HCT116 (cell line): Measurements from ENCODE around the gene GTF3C1. TPM values are rescaled to one million over a fixed set of nuclear protein-coding genes. Genes with fewer than 3 reads are reported as not detected.

Source experiments
- ATAC-seq: fragments of 200-7000 bp; cut with Tn5 transposase; 2 replicates; pipeline ENCODE4 v1.9.1; 2020; ENCODE audit warnings: mild to moderate bottlenecking, moderate library complexity
- BruUV-seq: library from RNA; stranded (reverse); fragments of 400-500 nt; replicated peaks from 2 replicates; lab custom pipeline; 2021; lab: Mats Ljungman, UMichigan
- CTCF ChIA-PET: fragments of 300-600 bp; sonication (Branson Sonifier 250); formaldehyde crosslinking; loops from one replicate; lab custom pipeline; 2021; ENCODE audit warnings: antibody characterized with exemption; lab: Charles Lee
- POLR2A ChIA-PET: fragments of 300-600, 350-600 bp; sonication (Branson Sonifier 250); formaldehyde crosslinking; loops from one replicate; lab custom pipeline; 2021; ENCODE audit warnings: antibody characterized with exemption; lab: Charles Lee
- RAD21 ChIA-PET, 2 experiments: fragments of 300-600 bp; sonication (Branson Sonifier 250); formaldehyde crosslinking; loops; one replicate each; lab custom pipeline; 2023; ENCODE audit warnings: low total read pairs in 2 of 2; ENCODE audit not compliant: uncharacterized antibody in 2 of 2, unreplicated experiment in 2 of 2, low non-redundant PET in 1 of 2; lab: Charles Lee
- DNase-seq: peaks from one replicate; pipeline ENCODE4 v3.0.0-alpha.2; 2010; ENCODE audit warnings: low read depth, low spot score
- H2AFZ ChIP-seq: fragments of 200-600 bp; shearing (Covaris generic), sonication (generic); 2 replicates; pipeline ENCODE4 v1.6.1; 2017; ENCODE audit warnings: low read depth, mixed run types, mixed read lengths, antibody characterized with exemption, low read length; ENCODE audit not compliant: poor library complexity, severe bottlenecking
- H3K27ac ChIP-seq: 2 replicates; pipeline ENCODE4 v1.5.1; 2012; ENCODE audit warnings: low read depth, low read length
- H3K27me3 ChIP-seq: fragments of 200-600 bp; sonication (generic); 2 replicates; pipeline ENCODE4 v1.6.1; 2016; ENCODE audit warnings: mixed run types, low read length, mixed read lengths; ENCODE audit not compliant: insufficient read depth
- H3K36me3 ChIP-seq, 2 experiments: fragments of 200-500 bp in 1 of 2; fragments of 200-600 bp in 1 of 2; sonication (Bioruptor generic) in 1 of 2; sonication (generic) in 1 of 2; 2 replicates each; pipeline versions ENCODE4 v1.5.1 to v1.6.1; 2014 to 2016; ENCODE audit warnings: low read length in 2 of 2, inconsistent platforms in 1 of 2, mixed read lengths in 1 of 2, mixed run types in 1 of 2; ENCODE audit not compliant: insufficient read depth in 2 of 2, control insufficient read depth in 1 of 2
- H3K4me1 ChIP-seq, 2 experiments: fragments of 200-600 bp in 1 of 2; sonication (generic) in 1 of 2; 2 replicates each; pipeline versions ENCODE4 v1.5.1 to v1.6.1; 2012 to 2017; ENCODE audit warnings: low read length in 2 of 2, inconsistent platforms in 1 of 2, mild to moderate bottlenecking in 1 of 2, mixed read lengths in 1 of 2, mixed run types in 1 of 2, moderate library complexity in 1 of 2; ENCODE audit not compliant: insufficient read depth in 2 of 2, control insufficient read depth in 1 of 2
- H3K4me2 ChIP-seq: fragments of 200-600 bp; sonication (generic); 2 replicates; pipeline ENCODE4 v1.6.1; 2017; ENCODE audit warnings: mixed run types, low read length, mixed read lengths
- H3K4me3 ChIP-seq, 2 experiments: fragments of 200-600 bp in 1 of 2; sonication (generic) in 1 of 2; replicated peaks in 1 of 2; 2 replicates each; pipeline ENCODE4 v1.5.1; 2011 to 2016; ENCODE audit warnings: low read length in 2 of 2, control low read depth in 1 of 2, low read depth in 1 of 2, mild to moderate bottlenecking in 1 of 2, mixed read lengths in 1 of 2, mixed run types in 1 of 2
- H3K79me2 ChIP-seq: fragments of 200-600 bp; sonication (generic); 2 replicates; pipeline ENCODE4 v1.6.1; 2017; ENCODE audit warnings: mild to moderate bottlenecking, mixed run types, low read length, moderate library complexity, mixed read lengths; ENCODE audit not compliant: insufficient read depth
- H3K9ac ChIP-seq: fragments of 200-600 bp; sonication (generic); 2 replicates; pipeline ENCODE4 v1.6.1; 2016; ENCODE audit warnings: low read length, mixed read lengths
- H3K9me2 ChIP-seq: fragments of 200-600 bp; sonication (generic), shearing (Covaris generic); 2 replicates; pipeline ENCODE4 v1.6.1; 2017; ENCODE audit warnings: mixed run types, mild to moderate bottlenecking, moderate library complexity; ENCODE audit not compliant: insufficient read depth
- H3K9me3 ChIP-seq, 2 experiments: fragments of 200-500 bp in 1 of 2; fragments of 200-600 bp in 1 of 2; sonication (Bioruptor generic) in 1 of 2; sonication (generic) in 1 of 2; 2 replicates each; pipeline ENCODE4 v1.6.1; 2014 to 2017; ENCODE audit warnings: low read length in 2 of 2, mixed read lengths in 2 of 2, inconsistent platforms in 1 of 2, low read depth in 1 of 2, mild to moderate bottlenecking in 1 of 2, mixed run types in 1 of 2, moderate library complexity in 1 of 2; ENCODE audit not compliant: control insufficient read depth in 1 of 2, insufficient read depth in 1 of 2
- H4K20me1 ChIP-seq: fragments of 200-600 bp; sonication (generic), shearing (Covaris generic); 2 replicates; pipeline ENCODE4 v1.6.1; 2017; ENCODE audit warnings: mixed run types, mild to moderate bottlenecking, moderate library complexity; ENCODE audit not compliant: insufficient read depth
- JUND ChIP-seq: IDR thresholded peaks from 2 replicates; pipeline ENCODE4 v1.6.1; 2012
- POLR2A ChIP-seq: IDR thresholded peaks from 2 replicates; pipeline ENCODE4 v1.7.0; 2011; ENCODE audit warnings: borderline replicate concordance; ENCODE audit not compliant: insufficient read depth, insufficient read length; ENCODE audit errors: extremely low read depth
- RAD21 ChIP-seq: IDR thresholded peaks from 2 replicates; pipeline ENCODE4 v1.6.1; 2012; ENCODE audit warnings: low read depth, mild to moderate bottlenecking
- SIN3A ChIP-seq: IDR thresholded peaks from 2 replicates; pipeline ENCODE4 v1.6.1; 2012; ENCODE audit warnings: low read depth
- YY1 ChIP-seq: IDR thresholded peaks from 2 replicates; pipeline ENCODE4 v1.6.1; 2011; ENCODE audit warnings: low read length, low read depth, moderate library complexity, mild to moderate bottlenecking; ENCODE audit not compliant: insufficient replicate concordance; ENCODE audit errors: extremely low read depth
- intact Hi-C: fragments of 100-400 bp; cut with micrococcal nuclease; formaldehyde crosslinking; loops from 2 replicates; pipeline ENCODE4 v1.10.0; 2022
- total RNA-seq: library from RNA; stranded (reverse); gene quantifications from one replicate; pipeline ENCODE4 v1.2.1, GENCODE V29; 2021; ENCODE audit not compliant: unreplicated experiment
- TF ChIP-seq, protein P1 (sequence below): IDR thresholded peaks from 2 replicates; pipeline ENCODE4 v1.6.1; 2012; ENCODE audit warnings: low read depth
- TF ChIP-seq, protein P2 (sequence below), 3 experiments: fragments of 200-600 bp in 1 of 3; sonication (generic) in 1 of 3; IDR thresholded peaks in 2 of 3; conservative IDR thresholded peaks in 1 of 3; 2 replicates each; pipeline ENCODE4 v1.5.1; 2012 to 2017; ENCODE audit warnings: low read depth in 2 of 3, low read length in 2 of 3, antibody characterized with exemption in 1 of 3, borderline replicate concordance in 1 of 3, control low read depth in 1 of 3, mild to moderate bottlenecking in 1 of 3, mixed read lengths in 1 of 3, mixed run types in 1 of 3, moderate library complexity in 1 of 3; ENCODE audit not compliant: insufficient read depth in 1 of 3

The GTF3C1 gene
- total RNA-seq, 1 experiment from 2014 or later = 97.5 TPM

DNA sequence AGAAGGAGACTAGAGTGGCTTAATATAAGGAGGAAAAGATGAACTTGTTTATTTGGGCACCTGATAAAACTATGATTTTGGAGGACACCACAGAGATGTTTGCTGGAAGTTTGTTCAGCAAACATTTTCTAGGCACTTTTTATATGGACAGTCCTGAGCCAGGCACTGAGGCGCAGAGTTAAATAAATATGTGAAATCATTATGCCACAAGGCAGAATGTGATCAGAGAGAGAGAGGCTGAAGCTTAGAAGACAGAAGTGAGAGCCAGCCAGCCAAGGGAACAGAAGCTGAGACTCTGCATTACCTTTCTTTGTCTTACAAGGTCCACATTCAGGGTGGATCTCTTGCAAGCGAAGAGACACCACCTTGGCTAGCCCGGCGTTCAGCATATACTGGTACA is 21.4 kb downstream of the GTF3C1 start:
- ChIA-PET CTCF (no interaction called here), RAD21 (no interaction called here)
- intact Hi-C loops = no loop called here

DNA sequence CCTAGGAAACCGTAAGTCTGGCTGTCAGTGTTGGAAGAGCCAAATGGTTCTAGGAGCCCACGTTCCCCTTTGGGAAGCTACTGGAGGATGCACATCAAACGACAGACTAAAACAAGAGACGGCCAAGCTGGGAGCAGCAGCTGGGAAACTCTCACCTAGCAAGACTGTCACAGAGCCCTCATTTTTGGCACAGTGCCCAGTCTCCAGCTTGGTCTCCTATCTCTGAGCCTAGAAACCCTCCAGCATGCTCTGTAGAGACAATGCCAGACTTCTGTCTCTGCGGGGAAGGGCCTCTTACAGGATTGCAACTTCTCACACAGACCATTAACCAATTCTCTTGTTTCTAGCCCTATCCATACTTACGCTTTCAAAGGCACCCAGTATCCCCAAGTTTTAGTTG is 23.5 kb downstream of the GTF3C1 start:
- Histone ChIP-seq H3K4me1 (no peaks in the 10 kb centered on the region), H3K79me2 (no peaks in the 10 kb centered on the region), H3K27ac (no peak overlapping the region), H4K20me1 (no peaks in the 10 kb centered on the region), H3K36me3 (peaks cover 46 to 59% of the 10 kb centered on the region in 2 experiments), H3K4me3 (no peak overlapping the region), H3K4me2 (no peak overlapping the region), H3K27me3 (no peaks in the 10 kb centered on the region), H2AFZ (no peak overlapping the region), H3K9me2 (no peaks in the 10 kb centered on the region), H3K9ac (no peak overlapping the region), H3K9me3 (no peaks in the 10 kb centered on the region)
- TF ChIP-seq, protein P1, sequence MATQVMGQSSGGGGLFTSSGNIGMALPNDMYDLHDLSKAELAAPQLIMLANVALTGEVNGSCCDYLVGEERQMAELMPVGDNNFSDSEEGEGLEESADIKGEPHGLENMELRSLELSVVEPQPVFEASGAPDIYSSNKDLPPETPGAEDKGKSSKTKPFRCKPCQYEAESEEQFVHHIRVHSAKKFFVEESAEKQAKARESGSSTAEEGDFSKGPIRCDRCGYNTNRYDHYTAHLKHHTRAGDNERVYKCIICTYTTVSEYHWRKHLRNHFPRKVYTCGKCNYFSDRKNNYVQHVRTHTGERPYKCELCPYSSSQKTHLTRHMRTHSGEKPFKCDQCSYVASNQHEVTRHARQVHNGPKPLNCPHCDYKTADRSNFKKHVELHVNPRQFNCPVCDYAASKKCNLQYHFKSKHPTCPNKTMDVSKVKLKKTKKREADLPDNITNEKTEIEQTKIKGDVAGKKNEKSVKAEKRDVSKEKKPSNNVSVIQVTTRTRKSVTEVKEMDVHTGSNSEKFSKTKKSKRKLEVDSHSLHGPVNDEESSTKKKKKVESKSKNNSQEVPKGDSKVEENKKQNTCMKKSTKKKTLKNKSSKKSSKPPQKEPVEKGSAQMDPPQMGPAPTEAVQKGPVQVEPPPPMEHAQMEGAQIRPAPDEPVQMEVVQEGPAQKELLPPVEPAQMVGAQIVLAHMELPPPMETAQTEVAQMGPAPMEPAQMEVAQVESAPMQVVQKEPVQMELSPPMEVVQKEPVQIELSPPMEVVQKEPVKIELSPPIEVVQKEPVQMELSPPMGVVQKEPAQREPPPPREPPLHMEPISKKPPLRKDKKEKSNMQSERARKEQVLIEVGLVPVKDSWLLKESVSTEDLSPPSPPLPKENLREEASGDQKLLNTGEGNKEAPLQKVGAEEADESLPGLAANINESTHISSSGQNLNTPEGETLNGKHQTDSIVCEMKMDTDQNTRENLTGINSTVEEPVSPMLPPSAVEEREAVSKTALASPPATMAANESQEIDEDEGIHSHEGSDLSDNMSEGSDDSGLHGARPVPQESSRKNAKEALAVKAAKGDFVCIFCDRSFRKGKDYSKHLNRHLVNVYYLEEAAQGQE = no peak
- TF ChIP-seq, protein P2, sequence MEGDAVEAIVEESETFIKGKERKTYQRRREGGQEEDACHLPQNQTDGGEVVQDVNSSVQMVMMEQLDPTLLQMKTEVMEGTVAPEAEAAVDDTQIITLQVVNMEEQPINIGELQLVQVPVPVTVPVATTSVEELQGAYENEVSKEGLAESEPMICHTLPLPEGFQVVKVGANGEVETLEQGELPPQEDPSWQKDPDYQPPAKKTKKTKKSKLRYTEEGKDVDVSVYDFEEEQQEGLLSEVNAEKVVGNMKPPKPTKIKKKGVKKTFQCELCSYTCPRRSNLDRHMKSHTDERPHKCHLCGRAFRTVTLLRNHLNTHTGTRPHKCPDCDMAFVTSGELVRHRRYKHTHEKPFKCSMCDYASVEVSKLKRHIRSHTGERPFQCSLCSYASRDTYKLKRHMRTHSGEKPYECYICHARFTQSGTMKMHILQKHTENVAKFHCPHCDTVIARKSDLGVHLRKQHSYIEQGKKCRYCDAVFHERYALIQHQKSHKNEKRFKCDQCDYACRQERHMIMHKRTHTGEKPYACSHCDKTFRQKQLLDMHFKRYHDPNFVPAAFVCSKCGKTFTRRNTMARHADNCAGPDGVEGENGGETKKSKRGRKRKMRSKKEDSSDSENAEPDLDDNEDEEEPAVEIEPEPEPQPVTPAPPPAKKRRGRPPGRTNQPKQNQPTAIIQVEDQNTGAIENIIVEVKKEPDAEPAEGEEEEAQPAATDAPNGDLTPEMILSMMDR (IDR thresholded peaks at IDR 0.05 in 2 of 3, conservative IDR thresholded peaks at IDR 0.05 in 1 of 3; ENCODE audit: borderline replicate concordance in 1 of 3, insufficient read depth in 1 of 3, low read depth in 2 of 3, low read length in 2 of 3) = no peak
- TF ChIP-seq JUND = no peak
- TF ChIP-seq YY1 = no peak
- ATAC-seq (no peak), DNase-seq (no peak)
- intact Hi-C loops = no loop called here
- ChIA-PET RAD21 (no interaction called here), CTCF (no interaction called here), POLR2A (no interaction called here)
- BruUV-seq = no TSS peak

More for the DNA sequence above, 21.4 kb downstream of the GTF3C1 start:
- Histone ChIP-seq H3K79me2 (no peaks in the 10 kb centered on the region), H3K4me1 (no peaks in the 10 kb centered on the region), H3K4me2 (no peak overlapping the region), H3K27me3 (no peaks in the 10 kb centered on the region), H3K9ac (no peak overlapping the region), H3K9me3 (no peaks in the 10 kb centered on the region), H2AFZ (no peak overlapping the region), H3K9me2 (no peaks in the 10 kb centered on the region), H3K27ac (no peak overlapping the region), H4K20me1 (no peaks in the 10 kb centered on the region), H3K36me3 (peaks cover 59% of the 10 kb centered on the region in 2 experiments; a peak in 3 of 4 replicates), H3K4me3 (no peak overlapping the region)
- ATAC-seq (no peak), DNase-seq (no peak)
- POLR2A ChIA-PET = no interaction called here
- no TSS peak for BruUV-seq
- TF ChIP-seq YY1 = no peak
- TF ChIP-seq SIN3A = no peak
- TF ChIP-seq POLR2A = no peak
- no peak for TF ChIP-seq RAD21
